ENCODE data around the gene MDGA2.

GRCh38 chr14:47555333-47555732 is 120.1 kb downstream of the MDGA2 start:
- no peak for TF ChIP-seq CTCF (IDR thresholded peaks at IDR 0.05; ENCODE audit: control extremely low read depth in 1 of 3, insufficient read depth in 1 of 3, low read depth in 1 of 3, low read length in 3 of 3)
- no peak for TF ChIP-seq CHD2 (IDR thresholded peaks at IDR 0.05; ENCODE audit: low read length)
- TF ChIP-seq EGR1 (IDR thresholded peaks at IDR 0.05; ENCODE audit: borderline replicate concordance, low read depth, low read length), result no peak
- TF ChIP-seq TEAD4 (IDR thresholded peaks at IDR 0.05; ENCODE audit: low read depth, low read length), result no peak
- no peak for TF ChIP-seq RXRA (IDR thresholded peaks at IDR 0.05; ENCODE audit: insufficient read depth, low read depth, low read length)
- no peak for TF ChIP-seq JUND (IDR thresholded peaks at IDR 0.05; ENCODE audit: low read length)
- TF ChIP-seq EP300 (IDR thresholded peaks at IDR 0.05; ENCODE audit: borderline replicate concordance in 1 of 2, low read depth in 2 of 2, low read length in 2 of 2), result no peak
- no peak for TF ChIP-seq KDM1A (IDR thresholded peaks at IDR 0.05; ENCODE audit: borderline replicate concordance, low read length)
- TF ChIP-seq EZH2 (IDR thresholded peaks at IDR 0.05; ENCODE audit: low read depth, low read length, severe bottlenecking), result no peak

All from H1 (cell line).